ENCODE results near the gene NCL.
"Not testable (repeated sequence)": the region's sequence is repeated elsewhere in the genome, so short reads cannot be mapped to it uniquely, and the experiment has no call there.

The NCL gene

DNA sequence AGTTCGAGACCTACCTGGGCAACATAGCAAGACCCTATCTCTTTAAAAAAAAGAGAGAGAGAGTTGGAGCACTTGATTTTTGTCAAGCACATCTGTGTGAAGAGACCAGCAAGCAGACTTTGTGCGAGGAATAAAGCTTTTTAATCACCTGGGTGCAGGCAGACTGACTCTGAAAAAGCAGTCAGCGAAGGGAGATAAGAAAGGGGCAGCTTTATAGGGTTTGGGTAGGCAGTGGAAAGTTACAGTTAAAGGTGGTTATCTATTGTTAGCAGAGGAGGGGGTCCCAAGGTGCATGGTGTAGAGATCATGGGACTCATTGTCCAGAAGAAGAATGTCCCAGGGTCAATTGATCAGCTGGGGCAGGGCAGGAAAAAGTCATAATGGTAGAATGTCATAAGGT is 34.4 kb downstream of the NCL start:
- DNase-seq: no peak

DNA sequence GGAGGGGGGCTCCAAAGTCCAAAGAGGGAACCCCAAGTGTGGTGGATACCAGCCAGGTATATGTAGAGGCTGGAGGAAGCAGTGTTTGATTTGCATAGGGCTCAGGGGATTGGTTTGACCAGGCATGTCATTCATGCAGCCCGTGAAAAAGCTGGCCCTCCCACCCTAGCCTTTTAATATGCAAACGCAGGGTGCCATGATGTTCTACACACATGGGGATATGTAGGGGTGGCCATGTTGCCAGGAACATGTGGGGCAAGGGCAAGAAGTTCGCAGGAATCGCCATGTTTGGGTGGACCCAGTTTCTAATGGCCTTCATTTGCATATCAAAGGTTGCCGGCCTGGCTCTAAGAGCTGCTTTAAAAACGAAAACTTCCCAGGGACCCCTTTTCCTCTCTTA is 35.1 kb downstream of the NCL start:
- no peak for DNase-seq

DNA sequence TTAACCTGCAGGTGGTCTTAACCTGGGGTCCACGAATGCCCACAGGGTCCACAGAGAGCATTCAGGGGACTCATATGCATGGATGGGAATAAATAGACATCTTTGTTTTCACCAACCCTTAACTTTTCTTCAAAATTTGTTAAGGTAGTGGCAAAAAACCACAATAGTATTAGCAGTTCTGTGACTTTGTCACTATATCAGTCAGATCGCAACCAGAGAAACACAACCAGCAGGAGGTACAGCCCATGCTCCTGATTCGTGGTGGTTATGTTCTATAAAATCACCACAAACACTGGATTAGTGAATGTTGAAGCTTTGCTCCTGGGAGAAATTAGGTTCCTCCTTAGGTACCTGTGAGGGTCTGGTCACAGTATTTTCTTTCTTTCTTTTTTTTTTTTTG is 37.2 kb downstream of the NCL start:
- no peak for DNase-seq

DNA sequence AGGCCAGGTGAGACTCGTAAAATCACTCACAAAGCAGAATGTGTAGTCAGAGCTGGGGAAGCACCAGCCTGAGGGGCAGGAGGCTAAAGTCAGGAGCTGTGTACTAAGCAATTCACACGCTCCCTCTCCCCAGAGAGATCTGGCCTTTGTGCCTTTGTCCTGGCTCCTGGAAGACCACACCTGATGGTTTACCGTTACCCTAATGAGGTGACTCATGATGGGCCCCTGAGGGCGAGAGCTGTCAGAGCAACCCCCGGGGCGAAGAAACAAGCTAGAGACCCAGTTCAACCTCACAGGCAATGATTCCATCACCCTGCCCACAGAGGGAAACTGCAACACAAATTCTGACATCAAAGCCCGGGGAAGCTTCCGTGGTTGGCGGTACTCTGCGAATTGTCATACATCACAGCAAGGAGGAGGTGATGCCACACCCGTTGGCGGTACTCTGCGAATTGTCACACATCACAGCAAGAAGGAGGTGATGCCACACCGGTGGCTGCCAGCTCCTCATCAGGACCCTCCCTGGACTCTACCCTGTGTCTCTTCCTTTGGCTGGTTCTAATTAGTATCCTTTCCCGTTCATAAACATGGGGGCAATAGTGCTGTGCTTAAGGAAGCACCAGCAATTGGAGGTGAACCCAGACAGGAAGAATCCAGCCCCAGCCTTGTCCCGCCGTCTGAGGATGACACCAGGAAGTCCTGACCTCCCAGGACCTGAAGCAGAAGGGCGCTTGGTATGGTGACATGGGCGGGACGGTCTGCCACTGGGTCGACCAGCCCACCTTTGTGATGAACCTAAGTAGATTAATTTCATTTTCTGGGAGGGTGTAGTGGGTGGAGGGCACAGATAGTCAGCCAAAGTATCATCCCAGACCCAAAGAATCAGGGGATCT is 38.2 kb downstream of the NCL start:
- DNase-seq: no peak

DNA sequence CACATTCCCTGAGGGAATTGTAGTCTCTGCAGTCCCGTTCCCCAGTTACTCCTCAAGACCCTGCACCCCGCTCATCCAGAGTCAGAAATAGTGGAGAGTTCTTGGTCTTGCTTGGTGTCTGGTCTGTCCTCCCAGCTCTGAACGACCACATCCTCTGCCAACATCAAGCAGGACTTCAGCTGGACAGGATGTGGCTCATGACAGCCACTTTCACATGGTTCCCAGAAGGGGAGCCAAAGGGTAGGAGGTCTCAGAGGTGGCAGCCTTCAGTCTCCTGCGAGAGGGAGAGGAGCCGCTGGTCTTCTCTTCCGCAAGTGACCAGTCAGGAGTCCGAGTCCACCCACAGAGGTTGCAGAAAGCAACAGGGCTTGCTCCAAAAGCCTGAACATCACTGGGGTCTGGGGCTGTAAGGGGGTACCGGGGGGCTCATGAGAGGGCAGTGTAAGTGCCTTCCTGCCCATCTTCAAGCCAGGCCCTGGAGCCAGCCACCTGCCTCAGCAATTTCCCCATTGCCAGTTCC is 38.9 kb downstream of the NCL start:
- DNase-seq: no peak

DNA sequence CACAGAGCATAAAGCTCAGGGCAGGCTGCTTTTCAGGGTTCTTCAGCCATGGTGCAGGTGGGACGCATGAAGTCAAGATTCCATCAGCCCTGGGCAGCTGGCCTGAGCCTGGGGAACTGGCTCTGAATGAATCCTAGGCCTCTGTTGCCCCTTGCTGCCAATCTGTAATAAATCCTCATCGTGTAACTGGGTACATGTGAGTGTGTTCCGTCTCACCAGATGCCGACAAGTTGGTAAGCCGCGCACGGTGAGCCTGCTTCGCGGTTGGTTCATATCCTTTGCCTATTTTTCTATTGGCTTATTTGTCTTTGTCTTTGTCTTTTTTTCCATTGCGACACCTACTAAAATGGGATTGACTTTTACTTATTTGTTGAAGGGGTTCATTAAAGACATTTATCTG is 41.1 kb downstream of the NCL start:
- no peak for DNase-seq

DNA sequence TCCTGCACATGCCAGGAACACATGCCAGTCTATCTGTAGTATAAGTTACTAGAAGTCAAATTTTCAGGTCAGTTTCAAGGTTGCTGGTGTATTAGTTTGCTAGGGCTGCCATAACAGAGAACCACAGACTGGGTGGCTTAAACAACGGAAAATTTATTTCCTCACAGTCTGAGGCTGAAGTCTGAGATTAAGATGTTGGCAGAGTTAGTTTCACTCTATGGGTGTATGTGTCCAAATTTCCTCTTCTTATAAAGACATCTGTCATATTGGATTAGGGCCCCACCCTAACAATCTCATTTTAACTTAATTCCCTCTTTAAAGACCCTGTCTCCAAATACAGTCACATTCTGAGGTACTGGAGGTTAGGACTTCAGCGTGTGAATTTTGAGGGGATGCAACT is 42.2 kb downstream of the NCL start:
- DNase-seq: no peak

DNA sequence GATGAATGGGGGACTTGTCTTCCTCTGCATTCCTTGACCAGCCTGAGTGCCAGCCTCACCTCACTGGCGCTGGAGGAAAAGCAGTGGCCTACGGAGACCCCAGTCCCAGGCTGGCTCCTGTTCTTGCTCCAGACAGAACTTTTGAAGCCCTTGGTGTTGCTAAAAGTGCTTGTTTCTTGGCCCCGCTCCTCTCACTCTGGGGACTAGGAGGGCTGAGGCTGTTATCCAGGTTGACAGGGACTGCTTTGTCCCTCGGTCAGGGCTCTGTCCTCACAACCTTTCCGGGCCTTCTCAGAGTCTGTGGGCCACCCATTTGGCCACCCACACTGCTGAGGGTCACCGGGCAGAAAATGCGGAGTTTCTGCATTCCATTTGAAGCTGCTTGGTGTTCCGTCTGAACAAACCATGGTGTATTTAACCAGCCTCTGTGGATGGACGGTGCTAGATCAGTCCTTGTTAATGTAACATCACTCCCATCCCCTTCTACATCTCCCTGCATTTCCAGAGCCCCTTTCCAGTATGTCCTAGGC is 43.2 kb downstream of the NCL start:
- DNase-seq: no peak

DNA sequence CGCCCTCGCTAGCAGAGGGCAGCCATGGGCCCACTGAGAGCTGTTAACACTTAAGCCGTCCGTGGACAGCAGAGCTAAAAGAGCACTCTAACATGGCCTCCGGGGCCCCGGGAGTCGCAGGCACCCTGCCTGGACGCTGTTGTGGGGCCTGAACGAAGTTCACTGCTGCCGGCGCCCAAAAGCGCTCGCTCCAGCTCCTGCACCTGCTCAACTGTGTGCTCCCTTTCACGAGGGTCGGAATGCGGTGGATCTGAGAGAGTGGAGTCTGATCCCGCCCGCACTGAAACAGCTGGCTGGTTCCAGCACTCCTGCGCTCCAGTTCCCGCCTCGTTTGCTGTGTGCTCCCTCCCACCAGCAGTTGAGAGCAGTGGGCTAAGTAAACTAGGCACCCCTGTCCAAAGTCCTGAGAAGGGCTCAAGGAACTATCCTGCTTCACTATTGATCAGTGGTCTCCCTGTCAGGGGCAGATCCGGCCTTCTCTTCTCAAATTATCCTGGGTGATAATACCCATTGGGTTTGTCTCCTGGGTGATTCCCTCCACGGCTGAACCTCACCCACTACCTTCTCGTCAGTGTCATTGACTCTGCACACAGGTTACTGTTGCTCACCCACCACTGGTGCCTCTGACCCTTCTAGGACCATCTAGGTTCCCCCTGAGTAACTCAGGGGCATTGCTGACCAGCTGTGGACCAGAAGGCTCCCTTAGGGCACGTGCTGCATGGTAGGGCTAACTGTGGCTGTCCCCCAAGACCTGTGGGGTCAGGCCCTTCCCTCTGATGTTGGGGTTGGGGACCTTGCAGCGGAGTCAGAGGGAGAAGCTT is 45.3 kb downstream of the NCL start:
- no peak for DNase-seq

DNA sequence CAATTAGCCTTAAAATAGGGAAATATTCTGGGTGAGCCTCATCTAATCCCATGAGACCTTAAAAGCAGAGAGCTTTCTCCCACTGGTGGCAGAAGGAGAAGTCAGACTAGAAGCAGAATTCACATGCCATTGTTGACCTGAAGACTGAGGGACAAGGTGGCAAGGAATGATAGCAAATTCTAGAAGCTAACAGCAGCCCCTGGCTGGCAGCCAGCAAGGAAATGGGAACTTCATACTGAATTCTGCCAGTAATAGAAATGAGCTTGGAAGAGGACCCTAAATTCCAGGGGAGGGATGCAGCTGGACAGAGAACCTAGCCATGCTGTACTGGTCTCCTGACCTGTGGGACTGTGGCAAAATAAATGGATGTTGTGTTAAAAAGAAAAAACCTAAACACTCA is 49.3 kb downstream of the NCL start:
- DNase-seq: no peak

DNA sequence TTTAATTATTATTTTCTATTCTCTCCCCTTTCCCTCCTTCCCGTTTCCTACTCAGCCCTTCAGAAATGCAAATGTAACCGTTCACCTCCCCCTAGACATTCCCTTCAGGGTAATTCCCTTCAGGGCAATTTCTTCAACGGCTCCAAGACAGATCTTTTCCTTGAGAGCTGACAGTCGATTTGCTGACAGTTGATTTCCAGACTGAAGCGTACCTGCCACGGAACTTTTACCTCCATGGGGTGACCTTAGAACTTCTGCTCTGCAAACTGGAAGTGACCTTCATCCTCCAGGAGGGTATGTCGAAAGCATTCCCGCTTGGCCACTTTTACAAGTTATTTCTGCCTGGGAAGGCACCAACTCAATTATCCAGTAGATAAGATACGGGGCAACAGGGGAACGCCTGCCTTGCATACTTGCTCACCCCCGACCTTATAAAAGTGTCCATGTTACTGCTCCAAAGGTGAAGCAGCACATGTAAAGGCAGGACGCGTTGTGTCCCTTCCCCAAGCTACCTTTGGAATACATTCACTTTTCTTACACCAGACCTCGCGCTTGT is 50.3 kb downstream of the NCL start:
- no peak for DNase-seq

DNA sequence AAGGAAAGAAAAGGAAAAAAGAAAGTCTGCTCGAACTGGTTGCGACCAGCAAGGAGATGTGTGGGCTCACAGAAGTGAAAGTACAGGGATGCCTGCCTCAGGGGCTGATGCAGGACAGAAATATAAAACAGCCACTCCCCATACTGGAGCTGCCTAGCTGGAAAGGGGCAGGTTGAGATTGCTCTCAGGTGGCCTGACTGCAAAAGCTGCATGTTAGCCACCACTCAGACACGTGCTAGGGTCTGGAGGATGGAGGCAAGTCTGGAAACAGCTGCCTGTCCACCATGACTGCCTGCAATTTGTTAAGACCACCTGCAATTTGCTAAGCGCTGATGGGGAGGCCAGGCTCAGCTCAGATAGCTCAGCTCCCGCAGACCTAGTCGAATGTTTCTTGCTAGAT is 50.8 kb downstream of the NCL start:
- no peak for DNase-seq

DNA sequence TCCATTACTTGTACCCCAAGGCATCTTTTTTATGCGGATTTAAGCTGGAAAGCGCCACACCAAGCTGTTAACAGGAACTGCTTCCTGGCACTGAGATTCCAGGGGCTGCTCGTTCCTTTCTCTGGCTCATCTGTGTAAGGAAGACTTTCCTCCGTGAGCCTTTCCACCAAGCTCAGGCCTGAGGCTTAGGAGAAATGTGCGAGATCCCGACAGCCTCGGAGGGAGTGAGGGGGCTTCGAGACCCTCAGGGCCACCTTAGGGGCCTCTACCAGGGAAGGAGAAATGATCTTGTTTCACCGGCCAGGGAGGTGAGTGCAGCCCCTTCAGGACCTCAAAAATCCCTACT is 51.7 kb downstream of the NCL start:
- DNase-seq: no peak

DNA sequence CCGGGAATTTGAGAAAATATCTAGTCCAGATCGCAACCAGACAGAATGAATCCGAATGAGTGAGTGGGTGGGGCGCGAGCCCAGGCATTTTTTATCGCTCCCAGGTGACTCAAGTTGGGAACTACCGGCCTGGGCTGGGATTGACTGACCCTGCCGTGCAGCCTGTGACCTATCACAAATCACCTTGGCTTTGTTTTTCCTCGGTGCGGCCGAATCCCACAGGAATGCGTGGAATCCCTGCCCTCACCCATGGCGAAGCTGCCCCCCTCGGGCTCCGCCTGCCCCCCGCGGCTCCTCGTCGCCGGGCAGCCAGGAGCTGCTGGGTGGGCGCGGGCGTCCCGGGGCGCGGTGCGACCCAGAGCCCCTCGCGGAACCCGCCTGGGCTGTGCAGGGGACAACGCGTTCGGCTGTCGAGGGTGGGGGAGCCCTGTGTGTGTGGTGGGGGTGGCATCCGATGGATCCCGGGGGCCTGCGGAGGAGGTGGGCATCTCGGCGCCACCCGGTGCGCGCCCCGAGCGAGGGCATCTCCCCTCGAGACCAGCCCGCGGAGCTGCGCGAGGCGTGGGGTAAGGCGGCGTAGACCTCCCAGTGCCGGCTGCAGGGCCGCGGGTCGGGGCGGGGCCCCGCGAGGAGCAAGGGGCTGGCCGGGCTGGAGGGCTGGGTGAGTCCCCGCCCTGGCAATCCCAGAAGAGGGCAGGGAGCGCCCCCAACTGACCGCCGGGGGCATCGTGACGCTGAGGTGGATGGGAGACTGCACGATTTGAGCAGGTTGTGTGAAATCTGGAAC is 52.3 kb downstream of the NCL start:
- peak; percentile 31 to 33 for DNase-seq

DNA sequence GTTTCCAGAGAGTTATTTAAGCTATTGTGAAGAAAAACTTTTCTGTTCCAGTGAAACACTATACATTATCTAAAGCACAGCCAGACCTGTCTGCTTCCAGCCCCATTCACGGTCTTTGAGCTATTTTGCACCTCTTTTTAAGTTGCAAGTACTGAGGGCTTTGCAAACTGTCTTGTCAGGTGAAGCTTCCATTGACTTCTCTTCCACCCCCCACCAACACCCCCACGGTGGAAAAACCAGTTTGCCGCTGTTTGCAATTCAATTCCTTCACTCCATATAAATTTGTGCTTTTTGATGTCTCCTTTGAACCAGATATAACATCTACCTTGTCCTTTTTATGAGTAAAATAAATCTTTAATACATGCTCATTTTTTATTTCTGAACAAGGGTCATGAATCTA is 53.0 kb downstream of the NCL start:
- no peak for DNase-seq

DNA sequence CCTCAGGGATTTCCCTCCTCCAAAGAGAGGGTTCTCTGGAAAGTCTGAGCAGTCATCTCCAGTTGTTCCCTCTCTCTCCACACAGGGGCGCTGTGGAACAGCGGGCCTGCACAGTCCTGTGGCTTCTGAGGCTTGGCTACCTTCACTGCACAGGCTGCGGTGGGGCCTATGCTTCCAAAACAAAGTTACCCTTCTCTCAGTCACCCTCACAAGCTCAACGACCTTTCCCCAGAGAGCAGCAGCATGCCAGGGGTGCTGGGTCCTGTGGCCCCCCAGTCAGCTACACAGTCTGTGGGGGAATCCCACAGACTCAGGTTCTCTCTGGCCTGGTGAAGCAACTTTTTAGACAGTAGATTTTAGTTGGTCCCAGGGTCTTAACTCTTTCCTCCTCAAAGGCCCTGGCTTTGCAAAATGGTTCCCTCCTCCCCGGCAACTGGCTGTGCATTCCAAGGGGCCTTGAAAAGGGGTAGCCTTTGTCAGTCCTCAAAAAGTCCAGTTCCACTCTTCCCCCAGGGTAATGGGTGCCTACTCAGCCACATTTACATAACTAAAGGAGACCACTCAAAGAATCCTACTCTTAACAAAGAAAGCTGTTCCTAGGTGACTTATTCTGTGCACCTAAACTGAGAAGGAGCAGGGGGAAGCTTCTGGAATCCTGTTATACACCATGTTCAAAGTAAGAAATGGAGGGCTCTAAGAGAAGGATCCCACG is 53.8 kb downstream of the NCL start:
- DNase-seq: no peak

DNA sequence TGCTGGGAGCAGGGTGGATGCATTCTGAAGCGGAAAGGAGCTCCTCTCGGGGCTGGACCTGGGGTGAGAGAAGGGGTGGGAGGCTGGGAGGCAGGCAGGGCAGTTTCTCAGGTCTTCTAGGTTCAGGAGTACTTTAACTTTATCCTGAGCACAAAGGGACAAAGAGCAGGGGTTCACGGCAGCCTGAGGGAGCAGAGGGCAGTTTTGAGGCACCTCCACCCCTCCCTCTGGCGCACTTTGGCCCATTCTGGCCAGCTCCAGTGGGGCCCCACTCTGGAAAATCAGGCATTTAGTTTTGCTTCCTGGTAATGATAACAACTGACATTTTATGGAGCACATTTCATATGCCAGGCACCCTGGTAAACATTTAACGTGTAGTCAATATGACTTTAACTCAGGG is 54.5 kb downstream of the NCL start:
- DNase-seq: no peak

DNA sequence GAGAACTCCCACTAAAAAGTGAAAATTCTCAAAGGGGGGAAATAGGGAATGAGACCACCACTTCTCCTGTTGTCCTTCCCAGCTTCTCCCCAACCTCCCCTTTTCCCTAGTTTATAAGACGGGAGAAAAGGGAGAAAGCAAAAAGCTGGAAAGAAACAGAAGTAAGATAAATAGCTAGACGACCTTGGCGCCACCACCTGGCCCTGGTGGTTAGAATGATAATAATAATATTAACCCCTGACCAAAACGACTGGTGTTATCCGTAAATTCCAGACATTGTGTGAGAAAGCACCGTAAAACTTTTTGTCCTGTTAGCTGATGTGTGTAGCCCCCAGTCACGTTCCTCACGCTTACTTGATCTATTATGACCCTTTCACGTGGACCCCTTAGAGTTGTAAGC is 56.0 kb downstream of the NCL start:
- DNase-seq: not testable (repeated sequence)

DNA sequence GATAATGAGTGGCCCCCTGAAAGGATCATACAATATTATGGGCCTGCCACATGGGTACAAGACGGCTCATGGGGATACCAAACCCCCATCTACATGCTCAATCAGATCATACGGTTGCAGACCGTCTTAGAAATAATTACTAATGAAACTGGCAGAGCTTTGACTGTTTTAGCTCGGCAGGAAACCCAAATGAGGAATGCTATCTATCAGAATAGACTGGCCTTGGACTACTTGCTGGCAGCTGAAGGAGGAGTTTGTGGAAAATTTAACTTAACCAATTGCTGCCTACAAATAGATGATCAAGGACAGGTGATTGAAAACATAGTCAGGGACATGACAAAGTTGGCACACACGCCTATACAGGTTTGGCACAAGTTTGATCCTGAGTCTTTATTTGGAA is 56.6 kb downstream of the NCL start:
- DNase-seq: not testable (repeated sequence)

DNA sequence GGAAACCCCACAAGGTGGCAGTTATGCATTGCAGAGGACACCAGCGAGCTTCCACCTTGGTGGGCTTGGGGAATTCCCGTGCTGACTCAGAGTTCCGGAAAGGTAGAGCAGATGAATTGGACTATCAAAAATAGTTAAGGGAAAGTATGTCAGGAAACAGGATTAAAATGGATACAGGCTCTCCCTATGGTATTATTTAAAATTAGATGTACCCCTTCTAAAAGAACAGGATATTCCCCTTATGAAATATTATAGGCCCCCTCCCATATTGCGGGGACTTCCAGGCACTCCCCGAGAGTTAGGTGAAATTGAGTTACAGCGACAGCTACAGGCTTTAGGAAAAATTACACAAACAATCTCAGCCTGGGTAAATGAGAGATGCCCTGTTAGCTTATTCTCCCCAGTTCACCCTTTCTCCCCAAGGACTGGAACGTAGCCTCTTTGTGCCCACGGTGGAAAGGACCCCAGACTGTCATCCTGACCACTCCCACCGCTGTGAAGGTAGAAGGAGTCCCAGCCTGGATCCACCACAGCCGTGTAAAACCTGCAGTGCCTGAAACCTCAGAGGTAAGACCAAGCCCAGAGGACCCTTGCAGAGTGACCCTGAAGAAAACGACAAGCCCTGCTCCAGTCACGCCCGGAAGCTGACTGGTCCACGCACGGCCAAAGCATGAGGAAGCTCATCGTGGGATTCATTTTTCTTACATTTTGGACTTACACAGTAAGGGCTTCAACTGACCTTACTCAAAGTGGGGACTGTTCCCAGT is 58.5 kb downstream of the NCL start:
- not testable (repeated sequence) for DNase-seq

DNA sequence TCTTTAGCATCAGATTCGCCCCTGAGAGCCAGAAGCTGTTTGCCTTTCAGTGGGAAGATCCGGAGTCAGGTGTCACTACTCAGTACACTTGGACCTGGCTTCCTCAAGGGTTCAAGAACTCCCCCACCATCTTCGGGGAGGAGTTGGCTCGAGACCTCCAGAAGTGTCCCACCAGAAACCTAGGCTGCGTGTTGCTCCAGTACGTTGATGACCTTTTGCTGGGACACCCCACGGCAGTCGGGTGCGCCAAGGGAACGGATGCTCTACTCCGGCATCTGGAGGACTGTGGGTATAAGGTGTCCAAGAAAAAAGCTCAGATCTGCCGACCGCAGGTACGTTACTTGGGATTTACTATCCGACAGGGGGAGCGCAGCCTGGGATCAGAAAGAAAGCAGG is 60.1 kb downstream of the NCL start:
- not testable (repeated sequence) for DNase-seq
